HepG2 (cell line): ENCODE data around the gene CD300C. TPM values are rescaled to one million over a fixed set of nuclear protein-coding genes. Genes with fewer than 3 reads are reported as not detected.

Source experiments
- ATAC-seq: fragments of 200-7000 bp; cut with Tn5 transposase; 3 replicates; pipeline ENCODE4 v1.9.1; 2020; ENCODE audit warnings: mild to moderate bottlenecking, moderate library complexity
- BruUV-seq: library from RNA; stranded (reverse); fragments of 400-500 nt; replicated peaks from 2 replicates; lab custom pipeline; 2021; lab: Mats Ljungman, UMichigan
- CTCF ChIA-PET: fragments of 300-600 bp; formaldehyde crosslinking; extraction: SDS; loops from one replicate; lab custom pipeline; 2021; ENCODE audit warnings: low total read pairs, inconsistent platforms, low intra/inter-chr PET ratio; lab: Yijun Ruan, JAX
- POLR2A ChIA-PET: fragments of 350-600 bp; sonication (Branson Sonifier 250); formaldehyde crosslinking; loops from one replicate; lab custom pipeline; 2020; ENCODE audit warnings: antibody characterized with exemption, inconsistent platforms; lab: Yijun Ruan, JAX
- DNase-seq: peaks from one replicate; pipeline ENCODE4 v3.0.0-alpha.2; 2015; ENCODE audit warnings: low spot score
- FAIRE-seq: peaks from 3 replicates; lab custom pipeline; 2011; peaks lifted over from hg19 to GRCh38; lab: Jason Lieb, UNC
- H2AFZ ChIP-seq: one replicate; pipeline ENCODE4 v1.6.1; 2011; ENCODE audit warnings: low read length, inconsistent platforms
- H3K27ac ChIP-seq: fragments of 300-600 bp; 3 replicates; pipeline ENCODE4 v1.8.0; 2011; ENCODE audit warnings: mixed run types, mild to moderate bottlenecking, mixed read lengths, low read length, inconsistent platforms; ENCODE audit not compliant: insufficient read depth; ENCODE audit errors: extremely low read length
- H3K27me3 ChIP-seq, 2 experiments: fragments of 200-600 bp in 1 of 2; 2 replicates in 1 of 2; 3 replicates in 1 of 2; pipeline versions ENCODE4 v1.6.0 to v1.8.0; 2011; ENCODE audit warnings: low read length in 2 of 2, mild to moderate bottlenecking in 2 of 2, moderate library complexity in 2 of 2, inconsistent platforms in 1 of 2; ENCODE audit not compliant: insufficient read depth in 2 of 2, control insufficient read depth in 1 of 2
- H3K36me3 ChIP-seq, 2 experiments: fragments of 200-600 bp in 1 of 2; replicated peaks in 1 of 2; 2 replicates in 1 of 2; 3 replicates in 1 of 2; pipeline versions ENCODE4 v1.5.1 to v1.8.0; 2011; ENCODE audit warnings: low read length in 2 of 2, inconsistent platforms in 1 of 2; ENCODE audit not compliant: insufficient read depth in 2 of 2, control insufficient read depth in 1 of 2
- H3K4me1 ChIP-seq: 2 replicates; pipeline ENCODE4 v1.5.1; 2012; ENCODE audit warnings: low read length, inconsistent platforms; ENCODE audit not compliant: insufficient read depth
- H3K4me2 ChIP-seq: 2 replicates; pipeline ENCODE4 v1.6.0; 2011; ENCODE audit warnings: low read depth, low read length, inconsistent platforms
- H3K4me3 ChIP-seq, 3 experiments: fragments of 200-600 bp in 1 of 3; sonication (generic), shearing (Covaris generic) in 1 of 3; replicated peaks in 1 of 3; 2 replicates each; pipeline ENCODE4 v1.5.1; 2011 to 2016; ENCODE audit warnings: low read length in 3 of 3, inconsistent platforms in 2 of 3, low read depth in 2 of 3, mild to moderate bottlenecking in 2 of 3, control low read depth in 1 of 3, mixed read lengths in 1 of 3; ENCODE audit not compliant: insufficient read depth in 1 of 3
- H3K79me2 ChIP-seq: one replicate; pipeline ENCODE4 v1.6.1; 2011; ENCODE audit warnings: low read length, inconsistent platforms; ENCODE audit not compliant: insufficient read depth
- H3K9ac ChIP-seq: 2 replicates; pipeline ENCODE4 v1.6.0; 2011; ENCODE audit warnings: mild to moderate bottlenecking, low read depth, low read length, inconsistent platforms; ENCODE audit not compliant: insufficient read depth
- H3K9me3 ChIP-seq: 2 replicates; pipeline ENCODE4 v1.5.1; 2012; ENCODE audit warnings: mild to moderate bottlenecking, low read length
- H4K20me1 ChIP-seq: 2 replicates; pipeline ENCODE4 v1.6.0; 2011; ENCODE audit warnings: inconsistent platforms, mild to moderate bottlenecking, low read length, moderate library complexity; ENCODE audit not compliant: insufficient read depth
- ATF7-NPFF ChIP-seq: sonication (generic); formaldehyde crosslinking; IDR thresholded peaks from 2 replicates; pipeline ENCODE4 v1.8.1; 2023; ENCODE audit warnings: mild to moderate bottlenecking, low read depth, missing genetic modification reagents, moderate library complexity
- CEBPB ChIP-seq: IDR thresholded peaks from 2 replicates; pipeline ENCODE4 v1.6.1; 2011; ENCODE audit warnings: low read depth, low read length, improper control_type of control experiment, borderline replicate concordance
- FOSL2 ChIP-seq: sonication (generic); formaldehyde crosslinking; IDR thresholded peaks from 2 replicates; pipeline ENCODE4 v1.4.0; 2020; ENCODE audit warnings: missing genetic modification reagents
- FOXA3 ChIP-seq: IDR thresholded peaks from 2 replicates; pipeline ENCODE4 v1.6.1; 2016; ENCODE audit warnings: missing genetic modification reagents, missing compliant biosample characterization
- GABPA ChIP-seq, 2 experiments: IDR thresholded peaks; 2 replicates each; pipeline ENCODE4 v1.6.1; 2011 to 2016; ENCODE audit warnings: low read depth in 2 of 2, low read length in 1 of 2, missing biosample characterization in 1 of 2, missing genetic modification characterization in 1 of 2
- MAFF ChIP-seq: IDR thresholded peaks from 2 replicates; pipeline ENCODE4 v1.6.1; 2011; ENCODE audit warnings: low read depth, low read length, improper control_type of control experiment
- MAFK ChIP-seq, 2 experiments: IDR thresholded peaks in 1 of 2; conservative IDR thresholded peaks in 1 of 2; 2 replicates each; pipeline ENCODE4 v1.6.1; 2011; ENCODE audit warnings: improper control_type of control experiment in 2 of 2, low read length in 2 of 2
- MEIS2 ChIP-seq: sonication (generic); formaldehyde crosslinking; IDR thresholded peaks from 2 replicates; pipeline ENCODE4 v1.9.0; 2021; ENCODE audit warnings: mild to moderate bottlenecking, missing genetic modification reagents
- MYC ChIP-seq: sonication (generic); formaldehyde crosslinking; IDR thresholded peaks from 2 replicates; pipeline ENCODE4 v1.9.0; 2021; ENCODE audit warnings: missing genetic modification reagents, borderline replicate concordance
- REXO4 ChIP-seq: sonication (generic); formaldehyde crosslinking; IDR thresholded peaks from 2 replicates; pipeline ENCODE4 v1.8.0; 2022; ENCODE audit warnings: missing genetic modification reagents, mild to moderate bottlenecking, borderline replicate concordance
- SOX5 ChIP-seq: IDR thresholded peaks from 2 replicates; pipeline ENCODE4 v1.6.1; 2016; ENCODE audit warnings: borderline replicate concordance
- ZBTB25 ChIP-seq: IDR thresholded peaks from 2 replicates; pipeline ENCODE4 v1.6.1; 2018; ENCODE audit warnings: missing genetic modification reagents
- ZNF20 ChIP-seq: sonication (generic); formaldehyde crosslinking; IDR thresholded peaks from 2 replicates; pipeline ENCODE4 v1.4.0; 2020; ENCODE audit warnings: mild to moderate bottlenecking, moderate library complexity, missing genetic modification reagents
- ZNF652 ChIP-seq: IDR thresholded peaks from 2 replicates; pipeline ENCODE4 v1.6.1; 2016; ENCODE audit warnings: low read depth, borderline replicate concordance
- ZNF691 ChIP-seq: sonication (generic); formaldehyde crosslinking; IDR thresholded peaks from 2 replicates; pipeline ENCODE4 v1.4.0; 2020; ENCODE audit warnings: missing genetic modification reagents, low read depth, mild to moderate bottlenecking, borderline replicate concordance
- ZNF773 ChIP-seq: sonication (generic); formaldehyde crosslinking; IDR thresholded peaks from 2 replicates; pipeline ENCODE4 v1.4.0; 2020; ENCODE audit warnings: missing genetic modification reagents, borderline replicate concordance
- WGBS: methylation state at CpG from one replicate; pipeline ENCODE4 v1.1.6; 2017; ENCODE audit warnings: low lambda C conversion rate; 5-methylcytosine and 5-hydroxymethylcytosine counted together
- in situ Hi-C: cut with HindIII; loops from 2 replicates; pipeline ENCODE4 v1.10.0; 2017; ENCODE audit warnings: low pct_unique_long_range_greater_than_20kb; ENCODE audit not compliant: extremely low pct_ligation_motif_present
- intact Hi-C: fragments of 100-400 bp; cut with micrococcal nuclease; formaldehyde crosslinking; loops from one replicate; pipeline ENCODE4 v1.10.0; 2022; ENCODE audit not compliant: unreplicated experiment
- polyA plus RNA-seq, 8 experiments: library from polyadenylated mRNA; depleted of rRNA in 3 of 8; stranded (reverse) in 7 of 8; unstranded in 1 of 8; fragments of >200 nt; fragmentation: Illumina TruSeq in 4 of 8; extraction: Trizol in 4 of 8; gene quantifications; 2 replicates each; pipeline versions ENCODE4 v1.2.1 to v1.2.3, GENCODE V29; 2011 to 2016; ENCODE audit warnings: low read depth in 4 of 8, missing spikeins in 1 of 8, mixed read lengths in 1 of 8; ENCODE audit not compliant: insufficient read depth in 1 of 8
- total RNA-seq, 5 experiments: library from RNA; depleted of rRNA; stranded (reverse); fragments of >200 nt; fragmentation: Illumina TruSeq; extraction: Trizol; gene quantifications; 2 replicates each; pipeline ENCODE4 v1.2.3, GENCODE V29; 2016; ENCODE audit warnings: low read depth in 1 of 5

CD300C gene
- total and polyA plus RNA-seq, 2 of the 13 experiments (the other 11 are each of a cell fraction or from before 2014, with no cell fraction given), result not detected

- no peaks in the 10 kb centered on the region for H3K36me3 ChIP-seq
- TF ChIP-seq CEBPB (0 out of 2 replicates have a peak, but pooled peaks have one; percentile 23), ZNF652 (CRISPR knock-in tag) (no peak)
- H3K79me2 ChIP-seq, result no peaks in the 10 kb centered on the region
- H3K4me1 ChIP-seq, result peaks cover 11% of the 10 kb centered on the region; the same call in 1 of the 2 replicates
- H3K4me2 ChIP-seq, result no peak overlapping the region
- DNase-seq, result no peak
- H3K27me3 ChIP-seq, result peaks cover 2 to 65% of the 10 kb centered on the region in 2 experiments; a peak in 4 of 5 replicates
- in situ Hi-C loops, result no loop called here
- intact Hi-C loops, result no loop called here
- H4K20me1 ChIP-seq, result no peaks in the 10 kb centered on the region
- H3K9ac ChIP-seq, result no peak overlapping the region
- no peak overlapping the region for H3K4me3 ChIP-seq
- 26% methylated on average over 8 of the region's 9 CpGs for WGBS
- FAIRE-seq, result no peak
- H3K27ac ChIP-seq, result no peak overlapping the region
- no peak overlapping the region for H2AFZ ChIP-seq
- 0 out of 2 replicates have a peak, but pooled peaks cover 4% of the 10 kb centered on the region for H3K9me3 ChIP-seq
- ChIA-PET CTCF (no interaction called here), POLR2A (no interaction called here)
- no peak for ATAC-seq
- no TSS peak for BruUV-seq
These were observed 24.2 kb downstream of the CD300C start for GRCh38 chr17:74521701-74522201.

GRCh38 chr17:74520790-74521480, 25.0 kb downstream of the CD300C start:
- WGBS, result 53% methylated on average over 21 of the region's 21 CpGs
- Histone ChIP-seq H3K27ac (no peak overlapping the region), H3K9me3 (0 out of 2 replicates have a peak, but pooled peaks cover 4% of the 10 kb centered on the region), H2AFZ (no peak overlapping the region), H3K4me1 (peaks cover 11% of the 10 kb centered on the region; the same call in 1 of the 2 replicates), H3K27me3 (peaks cover under 1 to 56% of the 10 kb centered on the region in 2 experiments; a peak in 4 of 5 replicates), H4K20me1 (no peaks in the 10 kb centered on the region), H3K9ac (no peak overlapping the region), H3K36me3 (no peaks in the 10 kb centered on the region), H3K79me2 (no peaks in the 10 kb centered on the region), H3K4me2 (no peak overlapping the region), H3K4me3 (no peak overlapping the region)
- intact Hi-C loops, result no loop called here
- FAIRE-seq (no peak), DNase-seq (no peak), ATAC-seq (no peak)
- BruUV-seq, result no TSS peak
- POLR2A ChIA-PET, result no interaction called here
- CTCF ChIA-PET, result no interaction called here
- in situ Hi-C loops, result no loop called here
- TF ChIP-seq ZBTB25, result no peak
- peak; percentile 30 to 34; a peak in 2 of 4 replicates for TF ChIP-seq MAFK (conservative IDR thresholded peaks at IDR 0.05 in 1 of 2, IDR thresholded peaks at IDR 0.05 in 1 of 2; ENCODE audit: low read length in 2 of 2)
- no peak for TF ChIP-seq MYC (CRISPR knock-in tag)
- no peak for TF ChIP-seq ATF7-NPFF (CRISPR knock-in tag)
- no peak for TF ChIP-seq SOX5
- no peak for TF ChIP-seq REXO4 (CRISPR knock-in tag)
- TF ChIP-seq FOXA3 (CRISPR knock-in tag), result no peak
- no peak for TF ChIP-seq ZNF773 (CRISPR knock-in tag)
- TF ChIP-seq ZNF691 (CRISPR knock-in tag), result no peak
- TF ChIP-seq FOSL2 (CRISPR knock-in tag), result peak; percentile 53
- 0 out of 2 replicates have a peak, but pooled peaks have one; percentile 29 for TF ChIP-seq MAFF
- no peak for TF ChIP-seq MEIS2 (CRISPR knock-in tag)
- TF ChIP-seq ZNF20 (CRISPR knock-in tag), result no peak
- TF ChIP-seq GABPA (IDR thresholded peaks at IDR 0.05; ENCODE audit: low read depth, low read length), result no peak
- 0 out of 2 replicates have a peak, but pooled peaks have one; percentile 16 for TF ChIP-seq GABPA (CRISPR knock-in tag; IDR thresholded peaks at IDR 0.05; ENCODE audit: low read depth)
